Measurements from ENCODE around the gene EFCAB11. TPM values are rescaled to one million over a fixed set of nuclear protein-coding genes. Genes with fewer than 3 reads are reported as not detected.

EFCAB11 gene
- total RNA-seq, 4 donors from 2014 or later, result 0.93 to 9.6 (median 3.1) TPM

- TF ChIP-seq POLR2A (IDR thresholded peaks at IDR 0.05) (no peak), EP300 (IDR thresholded peaks at IDR 0.05) (no peak), POLR2AphosphoS5 (IDR thresholded peaks at IDR 0.05) (no peak)
- TF ChIP-seq, protein P1, sequence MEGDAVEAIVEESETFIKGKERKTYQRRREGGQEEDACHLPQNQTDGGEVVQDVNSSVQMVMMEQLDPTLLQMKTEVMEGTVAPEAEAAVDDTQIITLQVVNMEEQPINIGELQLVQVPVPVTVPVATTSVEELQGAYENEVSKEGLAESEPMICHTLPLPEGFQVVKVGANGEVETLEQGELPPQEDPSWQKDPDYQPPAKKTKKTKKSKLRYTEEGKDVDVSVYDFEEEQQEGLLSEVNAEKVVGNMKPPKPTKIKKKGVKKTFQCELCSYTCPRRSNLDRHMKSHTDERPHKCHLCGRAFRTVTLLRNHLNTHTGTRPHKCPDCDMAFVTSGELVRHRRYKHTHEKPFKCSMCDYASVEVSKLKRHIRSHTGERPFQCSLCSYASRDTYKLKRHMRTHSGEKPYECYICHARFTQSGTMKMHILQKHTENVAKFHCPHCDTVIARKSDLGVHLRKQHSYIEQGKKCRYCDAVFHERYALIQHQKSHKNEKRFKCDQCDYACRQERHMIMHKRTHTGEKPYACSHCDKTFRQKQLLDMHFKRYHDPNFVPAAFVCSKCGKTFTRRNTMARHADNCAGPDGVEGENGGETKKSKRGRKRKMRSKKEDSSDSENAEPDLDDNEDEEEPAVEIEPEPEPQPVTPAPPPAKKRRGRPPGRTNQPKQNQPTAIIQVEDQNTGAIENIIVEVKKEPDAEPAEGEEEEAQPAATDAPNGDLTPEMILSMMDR (IDR thresholded peaks at IDR 0.05), result no peak
- Histone ChIP-seq H3K36me3 (no peaks in the 10 kb centered on the region), H3K27me3 (no peaks in the 10 kb centered on the region), H3K4me1 (no peaks in the 10 kb centered on the region), H3K4me3 (no peak overlapping the region), H3K9me3 (no peaks in the 10 kb centered on the region), H3K27ac (no peak overlapping the region)
- 50 to 71% methylated on average over 5 of the region's 5 CpGs for WGBS, 2 donors (ENCODE audit: low coverage in 1 of 2)
- ATAC-seq, result no peak
Observed at GRCh38 chr14:89810101-89810500, 144.4 kb downstream of the EFCAB11 start.

- no peaks in the 10 kb centered on the region for H3K27me3 ChIP-seq
- no peak for ATAC-seq
- 81 to 91% methylated on average over 6 of the region's 6 CpGs for WGBS, 2 donors (ENCODE audit: low coverage in 1 of 2)
- H3K27ac ChIP-seq, result no peak overlapping the region
- TF ChIP-seq POLR2AphosphoS5 (IDR thresholded peaks at IDR 0.05), result no peak
- no peak for TF ChIP-seq POLR2A (IDR thresholded peaks at IDR 0.05)
- no peak for TF ChIP-seq EP300 (IDR thresholded peaks at IDR 0.05)
- TF ChIP-seq, protein P1 (IDR thresholded peaks at IDR 0.05), result no peak
- no peak overlapping the region for H3K4me3 ChIP-seq
- no peaks in the 10 kb centered on the region for H3K9me3 ChIP-seq
- no peaks in the 10 kb centered on the region for H3K36me3 ChIP-seq
- no peaks in the 10 kb centered on the region for H3K4me1 ChIP-seq
Observed at GRCh38 chr14:89807892-89808291, 146.6 kb downstream of the EFCAB11 start.

DNA sequence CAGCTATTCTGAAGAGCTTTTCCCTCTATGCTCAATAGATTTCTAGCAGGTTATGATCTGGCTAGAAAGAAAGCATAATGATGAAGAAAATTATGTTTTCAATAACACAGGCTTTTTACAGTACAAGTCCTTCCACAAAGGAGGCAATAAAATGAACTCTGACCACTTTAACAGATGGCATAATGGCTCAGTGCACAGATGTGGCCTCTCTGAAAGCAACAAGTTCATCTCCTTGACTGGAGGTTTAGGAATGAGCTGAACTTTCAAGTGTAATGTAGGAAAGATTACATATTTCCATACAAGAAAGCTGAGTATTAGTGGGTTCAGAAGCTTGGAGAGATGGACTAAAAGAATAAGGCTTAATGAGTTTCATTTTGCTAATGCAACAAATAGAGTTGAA lies 147.4 kb downstream of the EFCAB11 start:
- ATAC-seq, result no peak
- TF ChIP-seq POLR2A (IDR thresholded peaks at IDR 0.05) (no peak), POLR2AphosphoS5 (IDR thresholded peaks at IDR 0.05) (no peak), EP300 (IDR thresholded peaks at IDR 0.05) (no peak)
- TF ChIP-seq, protein P1 (IDR thresholded peaks at IDR 0.05), result no peak
- no peaks in the 10 kb centered on the region for H3K27me3 ChIP-seq

GRCh38 chr14:89806451-89806850 lies 148.1 kb downstream of the EFCAB11 start:
- no peaks in the 10 kb centered on the region for H3K4me1 ChIP-seq
- H3K27me3 ChIP-seq, result no peaks in the 10 kb centered on the region
- H3K4me3 ChIP-seq, result no peak overlapping the region
- no peak overlapping the region for H3K27ac ChIP-seq
- no peak for ATAC-seq
- WGBS, 2 donors (ENCODE audit: low coverage in 1 of 2), result 93 to 94% methylated on average over 2 of the region's 2 CpGs
- no peaks in the 10 kb centered on the region for H3K9me3 ChIP-seq
- no peak for TF ChIP-seq POLR2AphosphoS5 (IDR thresholded peaks at IDR 0.05)
- TF ChIP-seq, protein P1 (IDR thresholded peaks at IDR 0.05), result no peak
- no peak for TF ChIP-seq EP300 (IDR thresholded peaks at IDR 0.05)
- no peak for TF ChIP-seq POLR2A (IDR thresholded peaks at IDR 0.05)
- no peaks in the 10 kb centered on the region for H3K36me3 ChIP-seq

More for the DNA sequence above, 147.4 kb downstream of the EFCAB11 start:
- no peaks in the 10 kb centered on the region for H3K9me3 ChIP-seq
- H3K4me3 ChIP-seq, result no peak overlapping the region
- H3K4me1 ChIP-seq, result no peaks in the 10 kb centered on the region
- H3K27ac ChIP-seq, result no peak overlapping the region
- no peaks in the 10 kb centered on the region for H3K36me3 ChIP-seq

DNA sequence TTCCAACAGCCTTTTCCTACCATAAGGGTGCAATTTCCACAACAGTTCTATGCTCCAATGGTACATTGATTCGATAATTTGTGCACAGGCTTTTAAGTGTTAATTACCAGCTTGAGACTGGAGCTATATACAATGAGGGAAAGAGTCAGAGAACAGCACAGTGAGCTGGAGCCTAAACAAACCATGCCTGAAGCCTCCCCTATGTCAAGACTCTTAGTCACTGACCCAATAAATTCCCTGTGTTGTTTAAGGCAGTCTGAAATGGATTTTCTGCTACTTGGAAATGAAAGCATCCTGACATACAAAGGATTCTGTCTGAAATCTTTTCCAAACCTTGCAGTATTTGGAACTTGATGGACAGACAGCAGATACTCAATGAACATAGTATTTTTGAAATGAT lies 149.0 kb downstream of the EFCAB11 start:
- Histone ChIP-seq H3K4me3 (no peak overlapping the region), H3K9me3 (no peaks in the 10 kb centered on the region), H3K27me3 (no peaks in the 10 kb centered on the region), H3K4me1 (no peaks in the 10 kb centered on the region), H3K36me3 (no peaks in the 10 kb centered on the region), H3K27ac (no peak overlapping the region)
- 86% methylated on average over 1 of the region's 1 CpG; no CpG with 5 or more reads in 1 of the 2 donors for WGBS, 2 donors (ENCODE audit: low coverage in 1 of 2)
- TF ChIP-seq, protein P1 (IDR thresholded peaks at IDR 0.05), result no peak
- TF ChIP-seq POLR2A (IDR thresholded peaks at IDR 0.05) (no peak), POLR2AphosphoS5 (IDR thresholded peaks at IDR 0.05) (no peak), EP300 (IDR thresholded peaks at IDR 0.05) (no peak)
- ATAC-seq, result no peak

All from gastroesophageal sphincter (tissue), 4 donors.